Measurements from ENCODE around the gene TMEM203. TPM values are rescaled to one million over a fixed set of nuclear protein-coding genes. Genes with fewer than 3 reads are reported as not detected.

The TMEM203 gene
- polyA plus RNA-seq, 1 donor from 2014 or later = 61.1 TPM

GRCh38 chr9:137232101-137232500 lies 26.7 kb upstream of the TMEM203 start:
- no peaks in the 10 kb centered on the region for H3K79me2 ChIP-seq (replicated peaks; ENCODE audit: insufficient read depth, low read length)
- no peaks in the 10 kb centered on the region for H3K27me3 ChIP-seq (ENCODE audit: insufficient read depth, low read depth, low read length)
- H3K9me3 ChIP-seq (ENCODE audit: low read length) = no peaks in the 10 kb centered on the region
- no peaks in the 10 kb centered on the region for H3K9me2 ChIP-seq (ENCODE audit: insufficient read depth, low read length)
- no peak overlapping the region for H3K27ac ChIP-seq (ENCODE audit: low read length)
- H3K9ac ChIP-seq (ENCODE audit: low read length) = no peak overlapping the region
- no peak overlapping the region for H3K4me2 ChIP-seq (ENCODE audit: low read length)
- no peaks in the 10 kb centered on the region for H3F3A ChIP-seq (ENCODE audit: insufficient read depth, low read length, poor library complexity, severe bottlenecking)
- no peak overlapping the region for H2AFZ ChIP-seq (ENCODE audit: low read depth, low read length)
- no peak overlapping the region for H3K4me3 ChIP-seq (ENCODE audit: low read length)
- TF ChIP-seq CTCF (IDR thresholded peaks at IDR 0.05; ENCODE audit: poor library complexity, severe bottlenecking) (no peak), EZH2 (IDR thresholded peaks at IDR 0.05; ENCODE audit: borderline replicate concordance, insufficient read depth, low read length, poor library complexity, severe bottlenecking) (no peak), RAD21 (conservative IDR thresholded peaks at IDR 0.05) (no peak), POLR2AphosphoS5 (IDR thresholded peaks at IDR 0.05) (no peak), TAF1 (IDR thresholded peaks at IDR 0.05; ENCODE audit: low read depth) (no peak), MXI1 (conservative IDR thresholded peaks at IDR 0.05; ENCODE audit: poor library complexity, severe bottlenecking) (no peak), EP300 (conservative IDR thresholded peaks at IDR 0.05; ENCODE audit: poor library complexity, severe bottlenecking) (no peak), SMC3 (conservative IDR thresholded peaks at IDR 0.05; ENCODE audit: poor library complexity) (no peak)
- TF ChIP-seq, protein P1, sequence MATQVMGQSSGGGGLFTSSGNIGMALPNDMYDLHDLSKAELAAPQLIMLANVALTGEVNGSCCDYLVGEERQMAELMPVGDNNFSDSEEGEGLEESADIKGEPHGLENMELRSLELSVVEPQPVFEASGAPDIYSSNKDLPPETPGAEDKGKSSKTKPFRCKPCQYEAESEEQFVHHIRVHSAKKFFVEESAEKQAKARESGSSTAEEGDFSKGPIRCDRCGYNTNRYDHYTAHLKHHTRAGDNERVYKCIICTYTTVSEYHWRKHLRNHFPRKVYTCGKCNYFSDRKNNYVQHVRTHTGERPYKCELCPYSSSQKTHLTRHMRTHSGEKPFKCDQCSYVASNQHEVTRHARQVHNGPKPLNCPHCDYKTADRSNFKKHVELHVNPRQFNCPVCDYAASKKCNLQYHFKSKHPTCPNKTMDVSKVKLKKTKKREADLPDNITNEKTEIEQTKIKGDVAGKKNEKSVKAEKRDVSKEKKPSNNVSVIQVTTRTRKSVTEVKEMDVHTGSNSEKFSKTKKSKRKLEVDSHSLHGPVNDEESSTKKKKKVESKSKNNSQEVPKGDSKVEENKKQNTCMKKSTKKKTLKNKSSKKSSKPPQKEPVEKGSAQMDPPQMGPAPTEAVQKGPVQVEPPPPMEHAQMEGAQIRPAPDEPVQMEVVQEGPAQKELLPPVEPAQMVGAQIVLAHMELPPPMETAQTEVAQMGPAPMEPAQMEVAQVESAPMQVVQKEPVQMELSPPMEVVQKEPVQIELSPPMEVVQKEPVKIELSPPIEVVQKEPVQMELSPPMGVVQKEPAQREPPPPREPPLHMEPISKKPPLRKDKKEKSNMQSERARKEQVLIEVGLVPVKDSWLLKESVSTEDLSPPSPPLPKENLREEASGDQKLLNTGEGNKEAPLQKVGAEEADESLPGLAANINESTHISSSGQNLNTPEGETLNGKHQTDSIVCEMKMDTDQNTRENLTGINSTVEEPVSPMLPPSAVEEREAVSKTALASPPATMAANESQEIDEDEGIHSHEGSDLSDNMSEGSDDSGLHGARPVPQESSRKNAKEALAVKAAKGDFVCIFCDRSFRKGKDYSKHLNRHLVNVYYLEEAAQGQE (IDR thresholded peaks at IDR 0.05; ENCODE audit: borderline replicate concordance) = no peak
- H3K36me3 ChIP-seq (ENCODE audit: insufficient read depth, low read length) = no peaks in the 10 kb centered on the region
- H4K20me1 ChIP-seq (ENCODE audit: insufficient read depth) = no peaks in the 10 kb centered on the region

DNA sequence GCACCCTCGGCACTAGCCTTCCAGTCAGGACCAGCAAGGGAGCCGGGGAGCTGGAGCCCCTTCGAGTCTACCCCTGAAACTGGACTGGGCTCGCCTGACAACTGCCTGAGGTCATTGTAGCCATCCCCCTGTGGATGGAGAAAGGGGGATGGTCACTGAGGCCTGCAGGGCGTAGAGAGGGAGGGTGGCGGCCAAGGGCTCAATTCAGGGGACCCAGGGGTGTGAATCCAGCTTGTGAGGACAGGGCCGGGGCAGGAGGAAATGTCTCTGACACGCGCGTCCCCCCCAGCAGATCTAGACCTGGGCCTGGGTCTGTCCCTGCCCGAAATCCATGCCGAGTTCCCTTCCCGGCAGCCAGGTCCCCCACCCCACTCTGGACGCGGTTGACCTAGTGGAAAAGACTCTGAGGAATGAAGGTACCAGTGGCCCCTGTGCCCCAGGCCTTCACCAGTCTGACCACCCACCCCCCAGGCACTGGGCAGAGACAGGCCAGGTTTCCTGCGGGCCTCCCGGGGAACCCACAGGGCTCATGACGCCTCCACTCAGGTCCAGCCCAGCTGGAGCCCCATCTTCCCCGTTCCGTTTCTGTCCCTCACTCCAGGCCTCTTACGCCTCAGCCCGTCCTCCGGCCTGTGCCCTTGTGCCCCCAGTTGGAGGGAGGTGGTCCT lies 26.1 kb upstream of the TMEM203 start:
- TF ChIP-seq, protein P1 (IDR thresholded peaks at IDR 0.05; ENCODE audit: borderline replicate concordance) = no peak
- TF ChIP-seq SMC3 (conservative IDR thresholded peaks at IDR 0.05; ENCODE audit: poor library complexity) (no peak), EP300 (conservative IDR thresholded peaks at IDR 0.05; ENCODE audit: poor library complexity, severe bottlenecking) (no peak), TAF1 (IDR thresholded peaks at IDR 0.05; ENCODE audit: low read depth) (no peak), EZH2 (IDR thresholded peaks at IDR 0.05; ENCODE audit: borderline replicate concordance, insufficient read depth, low read length, poor library complexity, severe bottlenecking) (no peak), RAD21 (conservative IDR thresholded peaks at IDR 0.05) (no peak), CTCF (IDR thresholded peaks at IDR 0.05; ENCODE audit: poor library complexity, severe bottlenecking) (no peak), MXI1 (conservative IDR thresholded peaks at IDR 0.05; ENCODE audit: poor library complexity, severe bottlenecking) (no peak), POLR2AphosphoS5 (IDR thresholded peaks at IDR 0.05) (no peak)

More for the DNA sequence above, 26.1 kb upstream of the TMEM203 start:
- Histone ChIP-seq H4K20me1 (ENCODE audit: insufficient read depth) (no peaks in the 10 kb centered on the region), H3K9me2 (ENCODE audit: insufficient read depth, low read length) (no peaks in the 10 kb centered on the region), H3K4me3 (ENCODE audit: low read length) (no peak overlapping the region), H3K27ac (ENCODE audit: low read length) (no peak overlapping the region), H2AFZ (ENCODE audit: low read depth, low read length) (no peak overlapping the region), H3F3A (ENCODE audit: insufficient read depth, low read length, poor library complexity, severe bottlenecking) (no peaks in the 10 kb centered on the region), H3K79me2 (replicated peaks; ENCODE audit: insufficient read depth, low read length) (no peaks in the 10 kb centered on the region), H3K9me3 (ENCODE audit: low read length) (no peaks in the 10 kb centered on the region), H3K9ac (ENCODE audit: low read length) (no peak overlapping the region), H3K4me2 (ENCODE audit: low read length) (no peak overlapping the region), H3K36me3 (ENCODE audit: insufficient read depth, low read length) (no peaks in the 10 kb centered on the region), H3K27me3 (ENCODE audit: insufficient read depth, low read depth, low read length) (no peaks in the 10 kb centered on the region)
